Measurements from ENCODE around the gene ZNF3. TPM values are rescaled to one million over a fixed set of nuclear protein-coding genes. Genes with fewer than 3 reads are reported as not detected.

ZNF3 gene
- total and polyA plus RNA-seq, 9 of the 15 experiments (the other 6 are each of a cell fraction or from before 2014, with no cell fraction given) = 30.0 to 64.9 (median 51.5) TPM

DNA sequence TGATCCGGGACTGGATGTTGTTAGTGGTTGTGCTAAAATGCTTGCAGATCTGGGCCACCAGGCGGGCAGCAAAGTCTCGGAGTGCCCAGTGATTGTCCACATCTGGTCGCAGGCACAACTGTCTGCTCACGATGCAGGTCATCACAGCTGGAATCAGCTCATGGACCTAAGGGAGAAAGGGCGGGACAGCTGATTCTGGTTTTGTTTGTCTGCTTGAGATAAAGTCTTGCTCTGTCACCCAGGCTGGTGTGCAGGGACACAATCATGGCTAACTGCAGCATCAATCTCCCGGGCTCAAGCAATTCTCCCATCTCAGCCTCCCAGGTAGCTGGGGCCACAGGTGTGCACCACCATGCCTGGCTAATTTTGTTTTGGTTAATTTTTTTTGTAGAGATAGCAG is 29.6 kb upstream of the ZNF3 start:
- intact Hi-C loops (cut with micrococcal nuclease) = no loop called here
- Histone ChIP-seq H3K9ac (ENCODE audit: insufficient read depth in 1 of 2, low read depth in 2 of 2, low read length in 2 of 2) (peak overlapping the region in 1 of 2 experiments; percentile 18; a peak in 2 of 4 replicates), H3K27me3 (ENCODE audit: control insufficient read depth in 2 of 2, insufficient read depth in 2 of 2, low read length in 2 of 2) (no peaks in the 10 kb centered on the region), H3K4me2 (ENCODE audit: insufficient read depth, low read length) (no peak overlapping the region), H3K79me2 (ENCODE audit: control insufficient read depth, insufficient read depth, low read length) (no peaks in the 10 kb centered on the region), H3K4me3 (no peak overlapping the region), H2AFZ (ENCODE audit: low read depth, low read length) (no peak overlapping the region), H4K20me1 (replicated peaks; ENCODE audit: control insufficient read depth, insufficient read depth, low read length) (no peaks in the 10 kb centered on the region), H3K36me3 (ENCODE audit: control insufficient read depth, insufficient read depth, low read length) (peaks cover 75% of the 10 kb centered on the region; the same call in 2 of the 3 replicates), H3K27ac (ENCODE audit: extremely low read depth, low read depth, low read length) (no peak overlapping the region), H3K9me3 (replicated peaks; ENCODE audit: control insufficient read depth, insufficient read depth, low read depth, low read length) (no peaks in the 10 kb centered on the region), H3K4me1 (replicated peaks in 1 of 2; ENCODE audit: control insufficient read depth in 2 of 2, insufficient read depth in 2 of 2, low read length in 2 of 2) (peaks cover 2 to 31% of the 10 kb centered on the region in 2 experiments; a peak in 4 of 5 replicates), H3K9me1 (ENCODE audit: control insufficient read depth, insufficient read depth, low read length) (peaks cover 3% of the 10 kb centered on the region)
- in situ Hi-C loops (cut with MboI) = loop anchor here (10.0 kb wide), 1 partner anchor 1724 kb away; no protein-coding TSS in a partner anchor
- no TSS peak for BruUV-seq (replicated peaks)
- DNase-seq (ENCODE audit: extremely low read depth in 1 of 4, low spot score in 3 of 4) (peak in 1 of 4 experiments; percentile 54), ATAC-seq (no peak), FAIRE-seq (peak; percentile 86)
- CTCF ChIA-PET (ENCODE audit: low intra/inter-chr PET ratio) = no interaction called here
- POLR2A ChIA-PET = interaction anchor here (1.5 to 5.9 kb wide), 2 partner anchors 9 to 14 kb away, joined by 6 to 47 read pairs; partner anchors contain the start of genes AP4M1 and MCM7
- TF ChIP-seq CBFA2T3 (IDR thresholded peaks at IDR 0.05) (peak; percentile 78), SOX6 (IDR thresholded peaks at IDR 0.05) (0 out of 2 replicates have a peak, but pooled peaks have one; percentile 14), NCOR1 (IDR thresholded peaks at IDR 0.05) (peak; percentile 39; the same call in 1 of the 2 replicates), CBFA2T2 (conservative IDR thresholded peaks at IDR 0.05) (peak; percentile 61), ZNF561 (CRISPR knock-in tag; conservative IDR thresholded peaks at IDR 0.05) (no peak), POLR2G (IDR thresholded peaks at IDR 0.05; ENCODE audit: low read depth, low read length) (no peak), TAL1 (IDR thresholded peaks at IDR 0.05) (peak; percentile 46; the same call in 1 of the 2 replicates), TCF3 (CRISPR knock-in tag; IDR thresholded peaks at IDR 0.05) (peak; percentile 61), NFE2 (IDR thresholded peaks at IDR 0.05; ENCODE audit: low read depth) (peak; percentile 48; the same call in 1 of the 2 replicates), KDM1A (IDR thresholded peaks at IDR 0.05) (peak; percentile 8 to 31; a peak in 2 of 4 replicates), DACH1 (IDR thresholded peaks at IDR 0.05; ENCODE audit: partially characterized antibody) (peak; percentile 17), MAFF (IDR thresholded peaks at IDR 0.05; ENCODE audit: low read length) (peak; percentile 35; the same call in 1 of the 2 replicates), FIP1L1 (IDR thresholded peaks at IDR 0.05; ENCODE audit: low read depth, low read length, poor library complexity, severe bottlenecking) (no peak), TEAD2 (tag; IDR thresholded peaks at IDR 0.05) (no peak), SMARCC2 (IDR thresholded peaks at IDR 0.05; ENCODE audit: low read depth) (no peak), ARID1B (IDR thresholded peaks at IDR 0.05) (peak; percentile 40), POLR2B (IDR thresholded peaks at IDR 0.05; ENCODE audit: low read depth, partially characterized antibody) (no peak), RCOR1 (IDR thresholded peaks at IDR 0.05; ENCODE audit: borderline replicate concordance in 1 of 2, low read depth in 2 of 2, low read length in 2 of 2) (peak in 1 of 2 experiments; percentile 52; a peak in 1 of 4 replicates)
- TF ChIP-seq, protein P1, sequence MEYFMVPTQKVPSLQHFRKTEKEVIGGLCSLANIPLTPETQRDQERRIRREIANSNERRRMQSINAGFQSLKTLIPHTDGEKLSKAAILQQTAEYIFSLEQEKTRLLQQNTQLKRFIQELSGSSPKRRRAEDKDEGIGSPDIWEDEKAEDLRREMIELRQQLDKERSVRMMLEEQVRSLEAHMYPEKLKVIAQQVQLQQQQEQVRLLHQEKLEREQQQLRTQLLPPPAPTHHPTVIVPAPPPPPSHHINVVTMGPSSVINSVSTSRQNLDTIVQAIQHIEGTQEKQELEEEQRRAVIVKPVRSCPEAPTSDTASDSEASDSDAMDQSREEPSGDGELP (CRISPR knock-in tag; IDR thresholded peaks at IDR 0.05; ENCODE audit: borderline replicate concordance) = peak; percentile 91
- TF ChIP-seq, protein P2, sequence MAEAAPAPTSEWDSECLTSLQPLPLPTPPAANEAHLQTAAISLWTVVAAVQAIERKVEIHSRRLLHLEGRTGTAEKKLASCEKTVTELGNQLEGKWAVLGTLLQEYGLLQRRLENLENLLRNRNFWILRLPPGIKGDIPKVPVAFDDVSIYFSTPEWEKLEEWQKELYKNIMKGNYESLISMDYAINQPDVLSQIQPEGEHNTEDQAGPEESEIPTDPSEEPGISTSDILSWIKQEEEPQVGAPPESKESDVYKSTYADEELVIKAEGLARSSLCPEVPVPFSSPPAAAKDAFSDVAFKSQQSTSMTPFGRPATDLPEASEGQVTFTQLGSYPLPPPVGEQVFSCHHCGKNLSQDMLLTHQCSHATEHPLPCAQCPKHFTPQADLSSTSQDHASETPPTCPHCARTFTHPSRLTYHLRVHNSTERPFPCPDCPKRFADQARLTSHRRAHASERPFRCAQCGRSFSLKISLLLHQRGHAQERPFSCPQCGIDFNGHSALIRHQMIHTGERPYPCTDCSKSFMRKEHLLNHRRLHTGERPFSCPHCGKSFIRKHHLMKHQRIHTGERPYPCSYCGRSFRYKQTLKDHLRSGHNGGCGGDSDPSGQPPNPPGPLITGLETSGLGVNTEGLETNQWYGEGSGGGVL (CRISPR knock-in tag; IDR thresholded peaks at IDR 0.05) = no peak
- TF ChIP-seq, protein P3, sequence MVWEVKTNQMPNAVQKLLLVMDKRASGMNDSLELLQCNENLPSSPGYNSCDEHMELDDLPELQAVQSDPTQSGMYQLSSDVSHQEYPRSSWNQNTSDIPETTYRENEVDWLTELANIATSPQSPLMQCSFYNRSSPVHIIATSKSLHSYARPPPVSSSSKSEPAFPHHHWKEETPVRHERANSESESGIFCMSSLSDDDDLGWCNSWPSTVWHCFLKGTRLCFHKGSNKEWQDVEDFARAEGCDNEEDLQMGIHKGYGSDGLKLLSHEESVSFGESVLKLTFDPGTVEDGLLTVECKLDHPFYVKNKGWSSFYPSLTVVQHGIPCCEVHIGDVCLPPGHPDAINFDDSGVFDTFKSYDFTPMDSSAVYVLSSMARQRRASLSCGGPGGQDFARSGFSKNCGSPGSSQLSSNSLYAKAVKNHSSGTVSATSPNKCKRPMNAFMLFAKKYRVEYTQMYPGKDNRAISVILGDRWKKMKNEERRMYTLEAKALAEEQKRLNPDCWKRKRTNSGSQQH (CRISPR knock-in tag; IDR thresholded peaks at IDR 0.05) = no peak
- 45% methylated on average over 6 of the region's 7 CpGs for WGBS (ENCODE audit: insufficient coverage, low coverage, missing lambda C conversion rate)
